Duodenal mucosa (tissue), 2 donors: Measurements from ENCODE around the gene SERINC3.
A peak's percentile ranks its signal among the peaks of the same experiment; 100 is the strongest.
"Not testable (repeated sequence)": the region's sequence is repeated elsewhere in the genome, so short reads cannot be mapped to it uniquely, and the experiment has no call there.

Source experiments
- H3K27ac ChIP-seq: one replicate; pipeline ENCODE4 v1.7.0; 2013; ENCODE audit warnings: low read depth, low read length
- H3K27me3 ChIP-seq, 2 donors: one replicate each; pipeline ENCODE4 v1.7.0; 2013; ENCODE audit warnings: low read length in 2 of 2, control low read depth in 1 of 2; ENCODE audit not compliant: insufficient read depth in 2 of 2, control insufficient read depth in 1 of 2
- H3K36me3 ChIP-seq, 2 donors: one replicate each; pipeline ENCODE4 v1.7.0; 2013; ENCODE audit warnings: low read length in 2 of 2, control low read depth in 1 of 2; ENCODE audit not compliant: insufficient read depth in 2 of 2, control insufficient read depth in 1 of 2
- H3K4me1 ChIP-seq, 2 donors: one replicate each; pipeline ENCODE4 v1.7.0; 2013; ENCODE audit warnings: low read length in 2 of 2, control low read depth in 1 of 2; ENCODE audit not compliant: insufficient read depth in 2 of 2, control insufficient read depth in 1 of 2
- H3K4me3 ChIP-seq, 2 donors: one replicate each; pipeline ENCODE4 v1.7.0; 2013; ENCODE audit warnings: low read length in 2 of 2, low read depth in 1 of 2
- H3K9ac ChIP-seq, 2 donors: one replicate each; pipeline ENCODE4 v1.7.0; 2013; ENCODE audit warnings: low read length in 2 of 2, low read depth in 1 of 2
- H3K9me3 ChIP-seq, 2 donors: one replicate each; pipeline ENCODE4 v1.7.0; 2013; ENCODE audit warnings: low read length in 2 of 2, control low read depth in 1 of 2; ENCODE audit not compliant: control insufficient read depth in 1 of 2

The SERINC3 gene

DNA sequence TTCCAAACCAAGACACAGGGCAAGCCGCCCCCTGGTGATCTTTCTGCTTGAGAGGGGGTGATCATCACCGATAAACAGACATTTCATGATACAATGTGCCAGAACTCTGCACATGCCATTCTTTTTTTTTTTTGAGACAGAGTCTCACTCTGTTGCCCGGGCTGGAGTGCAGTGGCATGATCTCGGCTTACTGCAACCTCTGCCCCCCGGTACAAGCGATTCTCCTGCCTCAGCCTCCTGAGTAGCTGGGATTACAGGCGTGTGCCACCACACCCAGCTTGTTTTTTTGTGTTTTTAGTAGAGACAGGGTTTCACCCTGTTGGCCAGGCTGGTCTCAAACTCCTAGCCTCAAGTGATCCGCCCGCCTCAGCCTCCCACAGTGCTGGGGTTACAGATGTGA is 49.6 kb downstream of the SERINC3 start:
- not testable (repeated sequence) for H3K36me3 ChIP-seq, H3K9me3 ChIP-seq, H3K9ac ChIP-seq, H3K27ac ChIP-seq, H3K27me3 ChIP-seq, H3K4me3 ChIP-seq
- H3K4me1 ChIP-seq = peaks cover 5 to 22% of the 10 kb centered on the region in 2 donors

DNA sequence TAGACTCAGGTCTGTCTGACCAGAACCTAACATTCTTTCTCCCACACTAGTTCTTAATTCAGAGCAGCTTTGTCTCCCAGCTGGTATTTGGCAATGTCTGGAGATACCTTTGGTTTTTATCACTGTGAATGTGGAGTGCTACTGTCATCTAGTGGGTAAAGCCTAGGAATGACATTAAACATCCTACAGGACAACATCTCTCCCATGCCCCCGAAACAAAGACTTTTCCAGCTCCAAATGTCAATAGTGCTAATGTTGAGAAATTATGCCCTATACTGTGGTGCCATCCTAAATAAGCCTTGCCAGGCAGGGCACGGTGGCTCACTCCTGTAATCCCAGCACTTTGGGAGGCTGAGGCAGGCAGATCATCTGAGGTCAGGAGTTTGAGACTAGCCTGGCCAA is 50.4 kb downstream of the SERINC3 start:
- no peak overlapping the region for H3K4me3 ChIP-seq
- H3K9ac ChIP-seq = no peak overlapping the region
- H3K9me3 ChIP-seq = no peaks in the 10 kb centered on the region
- peaks cover 3 to 15% of the 10 kb centered on the region in 2 donors for H3K4me1 ChIP-seq
- H3K27me3 ChIP-seq = no peaks in the 10 kb centered on the region
- H3K27ac ChIP-seq = no peak overlapping the region
- no peaks in the 10 kb centered on the region for H3K36me3 ChIP-seq

DNA sequence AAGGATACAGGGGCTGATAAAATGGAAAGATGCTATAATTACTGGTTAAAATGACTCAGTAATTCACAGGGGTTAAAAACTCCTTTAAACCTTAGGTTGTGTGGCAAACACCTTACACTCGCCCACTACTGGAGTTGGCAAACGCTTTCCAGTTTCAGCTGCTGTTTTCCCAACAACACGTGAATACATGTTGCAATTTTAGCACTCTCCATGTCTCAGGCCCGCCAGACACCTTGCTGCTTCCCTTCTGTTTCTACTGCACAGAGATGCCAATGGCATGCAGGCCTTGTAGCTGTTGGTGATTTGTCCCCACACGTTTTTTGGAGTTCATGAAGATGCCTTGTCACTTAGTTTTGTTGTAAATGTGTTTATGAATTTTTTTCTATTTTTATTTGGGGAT is 51.5 kb downstream of the SERINC3 start:
- Histone ChIP-seq H3K4me1 (peaks cover 0 to 9% of the 10 kb centered on the region in 2 donors), H3K9me3 (no peaks in the 10 kb centered on the region), H3K4me3 (no peak overlapping the region), H3K27ac (no peak overlapping the region), H3K27me3 (no peaks in the 10 kb centered on the region), H3K9ac (no peak overlapping the region), H3K36me3 (no peaks in the 10 kb centered on the region)

DNA sequence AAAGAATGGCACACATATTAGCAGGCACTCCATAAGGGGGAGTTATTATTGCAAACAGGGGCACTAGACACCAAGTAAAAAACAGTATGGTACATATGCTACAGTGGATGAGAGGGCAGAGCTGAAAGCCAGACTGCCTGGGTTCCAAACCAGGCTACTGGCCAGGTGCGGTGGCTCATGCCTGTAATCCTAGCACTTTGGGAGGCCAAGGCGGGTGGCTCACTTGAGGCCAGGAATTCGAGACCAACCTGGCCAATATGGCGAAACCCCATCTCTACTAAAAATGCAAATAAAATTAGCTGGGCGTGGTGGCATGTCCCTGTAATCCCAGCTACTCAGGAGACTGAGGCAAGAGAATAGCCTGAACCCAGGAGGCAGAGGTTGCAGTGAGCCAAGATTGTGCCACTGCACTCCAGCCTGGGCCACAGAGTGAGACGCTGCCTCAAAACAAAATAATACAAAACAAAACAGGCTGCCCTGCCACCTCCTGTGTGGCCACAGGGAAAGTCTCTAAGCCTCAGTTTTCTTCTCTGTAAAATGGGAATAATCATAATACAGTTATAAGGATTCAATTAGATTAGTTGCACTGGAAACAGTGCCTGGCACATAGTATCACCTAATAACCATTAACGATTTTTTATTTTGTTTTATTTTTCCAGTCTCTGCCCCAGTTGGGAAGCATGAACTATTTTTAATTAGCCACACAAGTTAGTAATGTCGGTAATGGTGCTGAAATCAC is 53.7 kb downstream of the SERINC3 start:
- Histone ChIP-seq H3K4me1 (peaks cover 0 to 15% of the 10 kb centered on the region in 2 donors), H3K9me3 (no peaks in the 10 kb centered on the region), H3K27me3 (no peaks in the 10 kb centered on the region), H3K27ac (no peak overlapping the region), H3K36me3 (no peaks in the 10 kb centered on the region), H3K9ac (no peak overlapping the region), H3K4me3 (no peak overlapping the region)

DNA sequence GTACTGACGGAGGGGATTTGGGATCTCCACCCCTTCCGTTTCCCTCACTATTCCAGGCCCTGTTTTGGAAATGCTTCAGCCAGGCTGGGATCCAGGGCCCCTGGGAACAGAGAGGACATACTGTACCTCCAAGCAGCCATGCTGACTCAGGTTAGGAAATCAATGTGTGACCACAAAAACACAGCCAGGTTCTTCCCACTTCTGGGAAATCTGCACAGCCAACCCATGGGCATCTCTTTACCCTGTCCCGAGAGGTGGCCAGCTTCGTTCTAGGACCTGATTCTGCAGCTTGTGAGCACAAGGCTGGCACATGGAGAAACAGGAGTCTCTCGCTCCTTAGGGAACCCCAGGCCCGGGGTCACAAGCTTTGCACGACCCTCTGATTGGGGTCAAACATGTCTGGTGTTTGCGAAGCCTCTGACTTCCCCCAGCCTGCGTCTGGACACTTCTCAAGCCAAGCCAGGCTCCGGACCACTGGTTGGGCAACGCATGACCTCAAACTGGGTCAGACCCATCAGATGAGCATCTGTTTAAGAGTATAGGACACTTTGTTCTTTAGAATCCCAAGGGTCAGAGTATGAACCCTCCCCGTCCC is 54.5 kb downstream of the SERINC3 start:
- Histone ChIP-seq H3K27me3 (no peaks in the 10 kb centered on the region), H3K4me1 (peaks cover 0 to 15% of the 10 kb centered on the region in 2 donors), H3K4me3 (no peak overlapping the region), H3K27ac (no peak overlapping the region), H3K9ac (no peak overlapping the region), H3K9me3 (no peaks in the 10 kb centered on the region), H3K36me3 (no peaks in the 10 kb centered on the region)

DNA sequence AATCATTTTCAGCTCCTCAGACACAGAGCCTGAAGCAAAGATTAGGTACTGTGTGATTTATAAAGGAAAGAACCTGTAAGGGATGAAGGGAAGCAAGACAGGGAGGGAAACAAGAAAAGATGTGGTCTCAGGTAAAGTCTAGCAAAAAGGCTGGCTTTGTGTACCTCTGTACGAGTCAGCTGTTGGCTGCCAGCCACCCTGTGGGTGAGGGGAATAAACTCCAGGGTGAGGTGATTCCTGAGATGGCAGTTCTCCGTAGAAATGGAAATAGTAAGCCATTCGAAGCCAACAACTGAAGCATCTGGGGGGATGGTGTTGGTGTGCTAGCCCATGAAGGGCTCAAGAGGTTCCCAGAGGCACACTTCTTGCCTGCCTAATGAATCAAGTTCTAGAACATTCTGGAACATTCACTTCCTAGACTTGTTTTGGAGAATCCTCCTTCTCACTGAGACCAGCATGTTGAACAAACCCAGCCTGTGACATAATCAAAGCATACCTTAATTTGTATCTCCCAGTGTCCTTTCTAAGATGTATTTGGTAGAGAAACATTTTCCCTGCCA is 56.8 kb downstream of the SERINC3 start:
- Histone ChIP-seq H3K9ac (no peak overlapping the region), H3K4me1 (peaks cover 17 to 26% of the 10 kb centered on the region in 2 donors)

DNA sequence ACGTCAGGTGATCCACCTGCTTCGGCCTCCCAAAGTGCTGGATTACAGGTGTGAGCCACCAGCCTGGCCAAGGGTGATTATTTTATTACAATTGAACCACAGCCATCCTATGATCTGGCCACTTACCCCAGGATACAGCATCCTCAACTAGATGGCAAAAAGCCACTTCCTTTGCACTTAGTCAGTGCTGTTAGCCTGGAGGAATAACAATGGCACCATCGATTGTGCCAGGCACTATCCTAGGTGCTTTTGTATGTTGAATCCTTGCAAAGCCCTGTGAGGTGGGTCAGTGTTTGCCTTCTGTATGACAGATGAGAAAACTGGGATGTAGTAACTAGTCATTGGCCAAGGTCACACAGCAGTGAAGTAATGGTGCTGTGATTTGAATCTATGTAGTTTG is 57.4 kb downstream of the SERINC3 start:
- Histone ChIP-seq H3K9ac (no peak overlapping the region), H3K9me3 (no peaks in the 10 kb centered on the region), H3K27ac (no peak overlapping the region), H3K36me3 (no peaks in the 10 kb centered on the region), H3K4me1 (peaks cover 18 to 27% of the 10 kb centered on the region in 2 donors), H3K4me3 (no peak overlapping the region), H3K27me3 (no peaks in the 10 kb centered on the region)

More for the DNA sequence above, 56.8 kb downstream of the SERINC3 start:
- Histone ChIP-seq H3K27me3 (no peaks in the 10 kb centered on the region), H3K36me3 (no peaks in the 10 kb centered on the region), H3K4me3 (no peak overlapping the region), H3K9me3 (no peaks in the 10 kb centered on the region), H3K27ac (no peak overlapping the region)

DNA sequence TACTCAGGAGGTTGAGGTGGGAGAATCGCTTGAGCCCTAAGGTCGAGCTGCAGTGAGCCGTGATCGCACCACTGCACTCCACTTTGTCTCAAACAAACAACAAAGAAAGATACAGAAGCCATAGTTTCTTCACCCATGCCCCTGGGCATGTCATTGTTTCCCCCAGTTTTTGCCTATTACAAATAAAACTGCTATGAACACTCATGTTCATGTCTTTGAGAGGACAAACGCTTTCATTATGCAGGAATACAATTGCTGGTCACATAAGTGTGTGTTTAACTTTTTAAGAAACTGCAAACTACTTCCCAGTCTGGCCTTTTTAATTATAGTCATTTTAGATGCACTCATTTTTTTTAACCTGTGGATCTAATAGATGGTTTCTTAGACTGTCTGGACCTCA is 58.4 kb downstream of the SERINC3 start:
- Histone ChIP-seq H3K36me3 (no peaks in the 10 kb centered on the region), H3K4me3 (no peak overlapping the region), H3K4me1 (peaks cover 26 to 32% of the 10 kb centered on the region in 2 donors), H3K9me3 (no peaks in the 10 kb centered on the region), H3K9ac (no peak overlapping the region), H3K27me3 (no peaks in the 10 kb centered on the region), H3K27ac (no peak overlapping the region)

DNA sequence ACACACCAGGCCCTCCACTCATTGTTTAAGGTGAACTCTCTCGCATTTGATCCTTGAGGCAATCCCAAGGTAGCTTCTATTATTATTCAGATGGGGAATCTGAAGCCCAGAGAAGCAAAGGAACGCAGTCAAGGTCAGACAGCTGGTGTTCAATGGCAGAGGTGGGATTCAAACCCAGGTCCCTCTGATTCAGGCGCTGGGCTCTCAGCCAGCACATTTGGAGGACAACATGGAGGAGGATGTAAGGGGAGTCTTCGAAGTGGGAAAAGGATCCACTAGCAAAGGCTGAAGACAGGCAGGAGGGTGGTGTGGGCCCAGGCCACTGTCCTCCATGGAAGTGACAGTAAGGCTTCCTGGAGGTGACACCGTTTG is 60.1 kb downstream of the SERINC3 start:
- no peaks in the 10 kb centered on the region for H3K9me3 ChIP-seq
- H3K27ac ChIP-seq = peak overlapping the region; percentile 61
- H3K27me3 ChIP-seq = no peaks in the 10 kb centered on the region
- no peaks in the 10 kb centered on the region for H3K36me3 ChIP-seq
- peaks cover 37 to 39% of the 10 kb centered on the region in 2 donors for H3K4me1 ChIP-seq
- no peak overlapping the region for H3K4me3 ChIP-seq
- H3K9ac ChIP-seq = peak overlapping the region; percentile 21 to 40

DNA sequence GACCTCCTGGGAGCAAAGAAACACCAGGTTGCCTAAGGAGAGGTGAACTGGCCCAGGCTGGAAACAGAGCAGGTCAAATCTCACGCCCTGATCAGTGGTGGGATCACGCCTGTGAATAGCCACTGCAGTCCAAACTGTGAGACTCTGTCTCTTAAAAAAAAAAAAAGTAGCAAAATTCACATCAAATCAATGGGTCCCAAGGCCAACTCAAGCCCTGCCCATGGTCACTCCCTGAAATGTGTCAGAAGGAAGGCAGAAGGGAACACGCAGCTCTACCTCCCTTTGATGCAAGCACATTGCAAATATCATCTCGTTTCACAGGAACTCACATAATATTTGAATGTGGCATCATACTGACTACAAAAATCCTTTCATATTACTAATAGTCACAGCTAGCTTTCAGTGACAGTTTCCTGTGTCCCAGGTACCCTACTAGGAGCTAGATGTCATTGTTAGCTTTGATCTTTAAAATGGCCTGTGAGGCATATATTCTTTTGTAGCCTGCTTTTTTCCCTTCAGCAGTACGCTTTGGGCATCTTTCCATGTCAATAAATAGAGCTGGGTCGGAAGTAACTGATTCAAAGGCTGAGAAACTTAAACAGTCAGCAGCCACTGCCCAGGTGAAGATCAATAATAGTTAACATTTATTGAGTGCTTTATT is 60.6 kb downstream of the SERINC3 start:
- Histone ChIP-seq H3K4me1 (peaks cover 39 to 40% of the 10 kb centered on the region in 2 donors), H3K9ac (peak overlapping the region; percentile 36 to 40), H3K36me3 (no peaks in the 10 kb centered on the region), H3K27ac (peak overlapping the region; percentile 61), H3K4me3 (no peak overlapping the region), H3K9me3 (no peaks in the 10 kb centered on the region), H3K27me3 (no peaks in the 10 kb centered on the region)
